ENCODE data around the gene ARHGAP15.

The ARHGAP15 gene

DNA sequence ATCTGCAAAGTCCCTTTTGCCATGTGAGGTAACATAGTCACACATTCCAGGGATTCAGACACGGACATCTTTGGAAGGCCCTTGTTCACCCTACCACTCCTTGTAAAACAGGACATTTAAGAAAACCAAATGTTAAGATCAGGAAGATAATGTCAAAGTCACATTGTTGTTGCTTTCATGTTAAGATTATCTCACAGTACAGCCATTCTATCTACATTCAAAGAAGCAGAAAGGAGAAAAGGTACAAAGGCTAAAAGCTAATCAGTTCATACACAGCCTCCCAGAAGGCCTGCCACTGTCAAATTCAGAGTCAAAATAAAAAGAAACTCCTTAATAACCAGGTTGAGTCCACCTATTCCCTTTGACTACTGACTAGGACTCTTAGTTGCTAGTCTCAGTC, 573.7 kb downstream of the ARHGAP15 start:
- no peak for DNase-seq

DNA sequence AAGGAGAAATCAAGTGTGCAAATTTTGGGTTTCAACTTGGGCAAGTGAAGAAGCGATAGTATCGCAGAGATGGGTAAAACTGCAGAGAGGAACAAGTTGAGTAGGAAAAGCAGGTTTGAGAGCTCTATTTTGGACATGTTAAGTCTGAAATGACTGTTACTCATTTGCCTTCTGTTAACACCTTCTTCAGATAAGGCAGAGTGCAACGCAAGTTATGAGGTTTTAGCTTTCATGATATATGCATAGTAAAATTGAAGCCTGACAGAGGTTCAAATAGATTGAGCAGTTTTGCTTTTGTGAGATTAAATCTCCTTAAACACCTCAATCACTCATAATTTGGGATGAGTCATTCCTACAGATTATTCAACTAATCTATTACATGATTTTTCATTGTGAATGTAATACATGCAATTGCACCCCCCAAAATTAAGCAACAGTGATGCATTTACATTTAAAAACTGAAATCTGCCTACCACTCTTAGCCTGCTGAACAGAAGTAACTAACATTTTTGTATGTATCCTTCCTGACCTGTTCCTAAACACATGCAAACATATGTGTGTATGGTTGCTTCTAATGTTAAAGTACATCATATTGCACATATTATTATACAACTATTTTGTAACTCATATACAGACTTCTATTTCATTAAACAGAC, 575.4 kb downstream of the ARHGAP15 start:
- DNase-seq: no peak

DNA sequence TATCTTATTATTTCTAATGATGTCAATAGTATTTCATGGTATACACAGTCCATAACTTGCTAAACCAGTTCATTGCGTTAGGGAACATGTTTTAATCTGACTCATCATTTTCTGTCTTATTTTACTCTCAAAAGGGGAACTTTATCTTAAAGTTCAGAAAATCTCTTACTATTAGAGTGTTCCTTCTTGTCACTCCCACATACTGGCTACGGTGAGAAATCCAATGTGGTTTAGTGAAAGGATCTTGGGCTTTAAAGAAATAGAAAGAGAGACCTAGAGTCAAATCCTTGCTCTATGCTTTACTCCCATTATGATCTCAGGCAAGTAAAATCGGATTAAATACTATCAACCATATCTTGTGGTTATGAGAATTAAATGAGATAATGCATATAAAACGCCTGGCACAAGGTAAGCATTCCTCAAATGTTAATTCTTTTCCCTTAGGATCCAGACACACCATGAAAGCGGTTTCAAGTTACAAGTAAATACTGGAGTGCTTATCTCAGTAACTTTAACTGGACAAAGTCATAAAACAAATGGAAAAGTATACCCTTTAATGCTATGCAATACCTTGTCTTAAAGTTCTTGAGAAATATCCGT, 576.0 kb downstream of the ARHGAP15 start:
- no peak for DNase-seq

- DNase-seq: no peak
Observed at GRCh38 chr2:143706354-143706753, 577.1 kb downstream of the ARHGAP15 start.

DNA sequence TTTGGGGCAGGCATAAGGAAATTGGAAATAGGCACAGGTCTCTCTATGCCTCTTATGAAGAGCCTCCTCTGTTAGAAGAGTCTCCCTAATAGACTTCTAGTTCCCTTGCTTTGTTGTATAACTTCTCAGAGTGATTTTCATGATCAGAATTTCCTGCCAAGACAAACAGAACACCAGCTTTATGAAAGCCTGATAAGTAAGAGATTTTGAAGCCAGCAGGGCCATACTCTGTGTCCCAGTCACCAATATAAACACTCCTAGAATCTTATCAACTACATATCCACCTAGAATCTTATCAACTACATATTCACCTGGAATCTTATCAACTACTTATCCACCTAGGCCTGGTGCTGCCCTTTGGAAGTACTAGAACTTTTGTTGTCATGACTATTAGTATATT, 579.5 kb downstream of the ARHGAP15 start:
- DNase-seq: no peak

GRCh38 chr2:143710196-143710595, 581.0 kb downstream of the ARHGAP15 start:
- DNase-seq: no peak

DNA sequence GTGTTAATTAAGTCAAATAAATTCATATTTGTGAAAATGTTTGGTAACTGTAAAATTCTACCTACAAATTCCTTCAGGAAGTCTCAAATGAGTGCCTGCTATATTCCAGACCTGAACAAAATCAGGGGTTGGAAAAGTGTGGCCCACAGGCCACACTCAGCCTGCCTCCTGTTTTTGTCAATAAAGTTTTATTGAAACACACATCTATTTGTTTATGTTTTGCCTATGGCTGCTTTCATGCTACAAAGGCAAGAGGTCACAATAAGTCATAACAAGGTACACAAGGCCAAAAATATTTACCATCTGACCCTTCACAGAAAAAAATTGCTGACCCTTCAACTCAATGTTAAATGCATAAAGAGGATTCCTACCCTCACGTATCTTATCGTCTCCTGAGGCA, 581.7 kb downstream of the ARHGAP15 start:
- no peak for DNase-seq

GRCh38 chr2:143716522-143716921, 587.3 kb downstream of the ARHGAP15 start:
- DNase-seq: no peak

DNA sequence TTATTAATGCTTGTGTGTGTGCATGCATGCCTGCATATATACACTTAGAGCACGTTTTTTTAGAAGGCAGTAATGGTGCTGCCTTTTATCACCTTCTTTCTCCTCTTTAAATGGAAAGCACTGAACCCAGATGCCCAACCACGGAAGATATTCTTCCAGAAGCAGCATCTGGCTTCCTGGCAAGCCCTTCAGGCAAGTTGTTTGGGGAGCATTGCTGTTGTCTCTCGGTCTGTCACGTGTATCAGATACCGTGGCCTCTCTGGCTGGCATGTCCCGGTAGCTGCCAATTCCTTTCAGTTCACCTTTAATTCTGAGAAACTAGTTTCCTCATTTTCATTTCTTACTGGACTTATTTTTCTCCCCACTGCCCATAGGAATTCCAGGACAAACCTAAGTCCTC, 587.8 kb downstream of the ARHGAP15 start:
- DNase-seq: no peak

DNA sequence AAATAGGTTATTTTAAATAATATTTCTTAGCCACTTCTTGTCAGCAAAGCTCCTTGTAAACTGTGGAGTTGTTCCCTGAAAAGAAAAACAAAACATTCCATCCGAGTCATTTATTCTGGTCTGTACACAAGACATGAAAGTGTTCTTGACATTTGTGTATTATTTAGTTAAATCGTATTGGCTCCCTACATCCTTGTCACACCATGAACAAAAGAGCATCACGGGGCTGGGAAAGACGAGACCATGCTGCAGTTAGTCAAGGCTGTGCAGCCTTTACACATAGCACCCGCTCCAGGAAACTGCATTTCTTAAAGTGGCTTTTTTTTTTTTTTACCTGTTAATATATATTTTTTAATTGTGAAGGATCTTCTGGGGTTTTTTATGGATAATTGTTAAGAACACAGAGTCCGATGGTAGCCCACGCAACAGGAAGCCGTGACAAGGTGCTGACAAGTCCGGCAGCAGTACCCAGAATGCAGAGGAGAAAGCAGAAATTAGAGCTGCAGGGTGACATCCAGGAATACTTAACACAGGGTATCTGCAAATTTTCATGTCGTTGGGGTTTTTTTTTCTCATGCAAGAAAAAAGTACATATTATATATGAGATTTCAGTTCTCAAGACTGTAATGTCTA, 588.4 kb downstream of the ARHGAP15 start:
- no peak for DNase-seq

GRCh38 chr2:143718745-143719144, 589.5 kb downstream of the ARHGAP15 start:
- DNase-seq: no peak

DNA sequence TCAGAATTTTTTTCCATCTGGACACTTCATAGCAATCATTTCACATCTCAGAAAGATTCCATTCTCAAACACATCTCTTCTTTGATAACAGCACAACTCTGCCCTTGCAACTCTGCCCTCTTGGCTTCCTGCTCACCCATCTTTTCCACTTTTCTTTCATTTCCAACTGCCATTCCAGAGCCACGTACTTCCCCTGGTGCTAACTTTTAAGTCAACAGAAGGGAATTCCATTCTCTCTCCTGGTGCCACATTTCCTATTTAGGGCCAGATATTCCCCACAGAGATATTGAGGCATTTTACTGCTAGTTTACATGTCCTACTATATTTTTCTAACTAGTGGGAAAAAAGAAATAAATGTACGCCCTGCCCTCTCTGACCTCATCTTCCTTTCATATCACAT, 590.2 kb downstream of the ARHGAP15 start:
- DNase-seq: no peak

- no peak for DNase-seq
Observed at GRCh38 chr2:143720095-143720664, 591.0 kb downstream of the ARHGAP15 start.

DNA sequence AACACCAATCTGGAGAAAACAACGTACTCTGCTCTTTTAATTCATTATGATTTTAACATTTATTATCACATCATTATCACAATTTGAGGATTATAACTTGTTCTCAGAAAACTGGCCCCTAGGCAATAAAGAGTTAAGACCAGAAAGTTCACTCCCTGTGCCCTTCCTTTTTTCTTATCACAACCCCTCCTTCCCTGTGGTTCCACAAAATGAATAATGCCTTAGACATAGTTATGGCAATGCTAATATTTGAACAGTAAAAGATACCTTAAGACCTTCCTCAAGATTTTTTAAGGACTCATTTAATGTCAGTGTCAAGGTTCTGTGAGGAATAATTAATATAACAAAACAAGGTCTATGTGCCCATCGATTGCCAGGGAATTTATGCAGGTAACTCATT, 596.2 kb downstream of the ARHGAP15 start:
- DNase-seq: no peak

DNA sequence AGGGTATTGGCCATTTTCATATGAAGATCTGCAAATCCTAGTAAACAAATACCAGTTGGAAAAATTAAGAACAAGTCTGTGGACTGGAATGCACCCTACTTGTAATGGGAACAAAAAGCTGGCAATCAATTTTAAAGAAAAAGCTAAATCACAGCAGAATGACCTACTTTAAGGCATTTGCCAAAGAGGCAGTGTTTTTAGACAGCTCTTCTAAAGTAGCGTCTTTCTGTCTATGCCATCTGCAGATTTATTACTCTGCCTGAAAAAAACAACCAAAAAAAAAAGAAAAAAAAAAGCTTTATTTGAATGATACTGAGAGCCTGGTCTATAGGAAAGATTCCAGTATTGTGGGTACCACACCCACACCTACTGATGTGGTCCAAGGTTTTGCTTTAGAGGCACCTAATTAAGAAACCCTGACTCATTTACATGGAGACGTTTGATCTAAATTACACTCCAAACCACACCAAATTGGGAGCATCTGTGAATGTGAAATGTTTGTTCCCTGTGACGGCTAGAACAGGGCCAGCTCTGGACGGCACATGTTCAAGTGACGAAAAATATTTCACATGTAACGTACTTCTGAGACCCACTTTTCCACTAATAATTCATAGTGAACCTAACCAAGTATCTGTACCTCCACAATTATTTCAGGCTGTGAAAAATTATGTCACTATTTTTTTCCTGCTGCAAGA, 597.1 kb downstream of the ARHGAP15 start:
- DNase-seq: no peak

DNA sequence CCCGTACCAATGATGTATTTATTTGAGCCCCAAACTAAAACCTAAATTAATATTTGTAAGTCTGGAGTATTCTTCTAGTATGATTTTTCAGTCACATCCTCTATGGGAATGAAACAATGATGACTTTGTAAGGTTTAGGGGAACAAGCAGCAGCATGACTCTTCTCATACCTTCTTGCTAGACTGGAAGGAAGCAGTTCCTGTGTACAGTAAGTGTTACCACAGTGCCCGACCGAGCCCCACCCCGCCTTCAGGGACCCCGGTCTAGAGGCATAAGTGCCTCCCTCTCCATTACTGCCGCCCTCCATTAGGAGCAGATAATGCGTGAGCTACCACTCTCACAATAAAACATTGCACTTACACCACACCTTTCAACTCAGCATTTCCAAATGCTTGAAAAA, 599.3 kb downstream of the ARHGAP15 start:
- no peak for DNase-seq

DNA sequence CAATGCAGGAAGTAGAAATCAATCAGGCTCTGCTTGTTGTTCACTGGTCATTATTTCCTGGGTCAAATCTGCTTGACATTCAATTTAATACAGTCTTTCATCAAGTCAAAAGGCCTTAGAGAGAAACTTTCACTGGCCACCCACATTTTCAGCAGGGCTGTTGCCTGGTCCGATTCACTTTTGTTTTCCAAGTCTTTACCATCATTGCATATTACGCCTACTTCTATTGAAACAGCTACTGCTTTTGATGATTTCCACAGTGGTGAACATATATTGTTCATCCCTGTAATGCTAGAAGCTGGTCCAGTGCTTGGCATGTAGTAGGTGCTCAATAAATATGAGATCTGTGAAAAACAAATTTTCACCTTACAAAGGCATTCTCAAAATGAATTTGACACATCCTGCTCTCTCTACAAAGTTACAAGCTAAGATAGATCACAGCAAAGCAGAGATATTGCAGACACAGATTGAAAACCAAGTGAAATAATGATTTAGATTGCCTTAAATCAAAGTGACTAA, 600.1 kb downstream of the ARHGAP15 start:
- no peak for DNase-seq

- DNase-seq: no peak
Observed at GRCh38 chr2:143730155-143730952, 601.1 kb downstream of the ARHGAP15 start.

DNA sequence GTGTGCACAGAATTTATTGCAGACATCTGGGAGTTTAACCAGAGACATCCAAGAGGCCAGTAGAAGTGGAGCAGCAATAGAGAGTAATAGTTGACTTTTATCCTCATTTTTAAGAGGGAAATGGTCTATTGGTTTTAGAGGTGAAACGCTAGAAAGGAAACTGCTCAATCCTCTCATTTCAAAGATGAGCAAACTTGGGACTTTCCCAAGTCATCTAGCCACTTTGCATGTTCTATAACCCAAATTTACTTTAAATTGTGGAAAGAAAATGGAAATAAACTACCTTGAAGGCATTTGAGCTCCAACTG, 601.7 kb downstream of the ARHGAP15 start:
- no peak for DNase-seq

DNA sequence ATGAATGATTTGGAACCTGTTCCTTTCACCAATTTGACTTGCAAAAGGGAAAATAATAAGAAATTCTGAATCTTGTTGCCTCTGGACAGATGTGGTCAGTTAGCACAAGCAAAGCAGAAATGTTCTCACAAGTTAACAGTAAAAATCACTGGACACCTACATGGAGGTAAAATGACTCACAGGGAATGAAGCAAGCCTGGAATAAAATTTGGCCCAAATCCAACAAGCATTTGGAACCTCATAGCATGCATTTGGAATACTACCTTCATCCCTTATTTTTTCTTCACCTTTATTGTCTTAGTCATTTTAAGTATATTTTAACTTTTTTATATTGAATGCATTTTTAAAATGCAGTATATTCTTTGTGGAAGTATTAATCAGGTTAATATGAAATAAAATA, 602.9 kb downstream of the ARHGAP15 start:
- DNase-seq: no peak

DNA sequence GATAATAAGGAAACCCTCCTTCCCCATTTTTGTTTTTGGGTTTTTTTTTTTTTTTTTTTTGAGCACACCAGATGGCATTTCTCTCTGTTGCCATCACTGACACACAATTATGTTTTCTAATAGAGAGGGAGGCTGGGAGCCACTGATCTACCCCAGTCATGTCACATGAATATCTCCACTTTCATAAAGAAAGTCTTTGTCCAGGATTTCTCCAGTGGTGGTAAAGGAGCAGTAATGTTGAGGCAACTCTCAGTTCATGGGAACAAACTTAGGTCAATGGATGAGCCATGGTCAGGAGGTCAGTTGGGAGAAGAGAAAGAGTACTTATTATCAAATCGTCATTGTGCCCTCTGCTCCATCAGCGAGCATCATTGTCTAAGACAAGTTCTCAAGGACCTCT, 603.7 kb downstream of the ARHGAP15 start:
- DNase-seq: no peak

DNA sequence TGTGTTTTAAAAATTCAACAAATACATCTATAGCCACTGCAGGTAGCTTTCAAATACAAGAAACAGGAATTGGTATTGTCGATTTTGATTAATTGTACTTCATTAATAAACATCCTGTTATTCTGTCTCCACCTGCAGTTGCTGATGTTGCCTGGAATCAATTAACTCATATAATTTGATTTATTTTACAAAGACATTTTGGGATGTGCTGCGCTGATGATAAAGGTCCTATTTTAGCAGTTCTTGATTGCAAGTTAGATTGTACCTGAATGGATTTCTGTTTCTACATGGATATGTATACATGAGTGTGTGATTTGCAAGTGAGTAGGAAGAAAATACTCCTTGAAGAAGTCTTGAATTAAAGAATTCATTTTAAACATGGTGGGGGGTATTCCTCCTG, 605.3 kb downstream of the ARHGAP15 start:
- no peak for DNase-seq

- DNase-seq: no peak
Observed at GRCh38 chr2:143736904-143737303, 607.7 kb downstream of the ARHGAP15 start.
